ENCODE data around the gene NR5A2.

NR5A2 gene

DNA sequence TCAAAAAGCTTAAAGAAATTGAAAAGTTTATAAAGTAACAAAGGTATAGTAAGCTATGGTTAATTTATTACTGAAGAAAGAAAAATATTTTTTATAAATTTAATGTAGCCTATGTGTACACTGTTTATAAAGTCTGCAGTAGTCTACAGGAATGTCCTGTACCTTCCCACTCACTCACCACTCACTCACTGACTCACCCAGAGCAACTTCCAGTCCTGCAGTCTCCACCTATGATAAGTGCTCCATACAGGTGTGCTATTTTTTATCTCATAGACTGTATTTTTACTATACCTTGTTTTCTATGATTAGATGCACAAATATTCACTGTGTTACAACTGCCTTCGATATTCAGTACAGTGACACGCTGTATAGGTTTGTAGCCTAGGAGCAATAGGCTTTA lies 106.6 kb downstream of the NR5A2 start:
- CTCF ChIA-PET: no interaction called here
- TF ChIP-seq ZNF114 (tag by site-specific recombination; IDR thresholded peaks at IDR 0.05) (no peak), IKZF3 (tag by site-specific recombination; IDR thresholded peaks at IDR 0.05) (no peak), HOXD13 (CRISPR knock-in tag; IDR thresholded peaks at IDR 0.05; ENCODE audit: borderline replicate concordance) (no peak), ZNF510 (tag by site-specific recombination; IDR thresholded peaks at IDR 0.05; ENCODE audit: insufficient replicate concordance) (no peak), ZNF768 (tag by site-specific recombination; IDR thresholded peaks at IDR 0.05) (no peak), ZNF433 (tag by site-specific recombination; IDR thresholded peaks at IDR 0.05; ENCODE audit: low read depth) (no peak), ZNF157 (tag by site-specific recombination; IDR thresholded peaks at IDR 0.05) (no peak), ZNF777 (tag by site-specific recombination; IDR thresholded peaks at IDR 0.05; ENCODE audit: borderline replicate concordance) (no peak), ZBTB20 (tag by site-specific recombination; IDR thresholded peaks at IDR 0.05) (no peak), ZNF76 (tag by site-specific recombination; IDR thresholded peaks at IDR 0.05; ENCODE audit: borderline replicate concordance, low read depth) (no peak), FEZF1 (tag by site-specific recombination; IDR thresholded peaks at IDR 0.05) (no peak), ZNF610 (tag by site-specific recombination; IDR thresholded peaks at IDR 0.05; ENCODE audit: borderline replicate concordance) (no peak), ZBTB48 (tag by site-specific recombination; IDR thresholded peaks at IDR 0.05) (no peak), ZNF560 (tag by site-specific recombination; IDR thresholded peaks at IDR 0.05; ENCODE audit: borderline replicate concordance) (no peak), ZNF19 (tag by site-specific recombination; IDR thresholded peaks at IDR 0.05; ENCODE audit: low read depth) (no peak)
- TF ChIP-seq, protein P1, sequence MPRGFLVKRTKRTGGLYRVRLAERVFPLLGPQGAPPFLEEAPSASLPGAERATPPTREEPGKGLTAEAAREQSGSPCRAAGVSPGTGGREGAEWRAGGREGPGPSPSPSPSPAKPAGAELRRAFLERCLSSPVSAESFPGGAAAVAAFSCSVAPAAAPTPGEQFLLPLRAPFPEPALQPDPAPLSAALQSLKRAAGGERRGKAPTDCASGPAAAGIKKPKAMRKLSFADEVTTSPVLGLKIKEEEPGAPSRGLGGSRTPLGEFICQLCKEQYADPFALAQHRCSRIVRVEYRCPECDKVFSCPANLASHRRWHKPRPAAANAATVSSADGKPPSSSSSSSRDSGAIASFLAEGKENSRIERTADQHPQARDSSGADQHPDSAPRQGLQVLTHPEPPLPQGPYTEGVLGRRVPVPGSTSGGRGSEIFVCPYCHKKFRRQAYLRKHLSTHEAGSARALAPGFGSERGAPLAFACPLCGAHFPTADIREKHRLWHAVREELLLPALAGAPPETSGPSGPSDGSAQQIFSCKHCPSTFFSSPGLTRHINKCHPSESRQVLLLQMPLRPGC (tag by site-specific recombination; IDR thresholded peaks at IDR 0.05): no peak
- TF ChIP-seq, protein P2, sequence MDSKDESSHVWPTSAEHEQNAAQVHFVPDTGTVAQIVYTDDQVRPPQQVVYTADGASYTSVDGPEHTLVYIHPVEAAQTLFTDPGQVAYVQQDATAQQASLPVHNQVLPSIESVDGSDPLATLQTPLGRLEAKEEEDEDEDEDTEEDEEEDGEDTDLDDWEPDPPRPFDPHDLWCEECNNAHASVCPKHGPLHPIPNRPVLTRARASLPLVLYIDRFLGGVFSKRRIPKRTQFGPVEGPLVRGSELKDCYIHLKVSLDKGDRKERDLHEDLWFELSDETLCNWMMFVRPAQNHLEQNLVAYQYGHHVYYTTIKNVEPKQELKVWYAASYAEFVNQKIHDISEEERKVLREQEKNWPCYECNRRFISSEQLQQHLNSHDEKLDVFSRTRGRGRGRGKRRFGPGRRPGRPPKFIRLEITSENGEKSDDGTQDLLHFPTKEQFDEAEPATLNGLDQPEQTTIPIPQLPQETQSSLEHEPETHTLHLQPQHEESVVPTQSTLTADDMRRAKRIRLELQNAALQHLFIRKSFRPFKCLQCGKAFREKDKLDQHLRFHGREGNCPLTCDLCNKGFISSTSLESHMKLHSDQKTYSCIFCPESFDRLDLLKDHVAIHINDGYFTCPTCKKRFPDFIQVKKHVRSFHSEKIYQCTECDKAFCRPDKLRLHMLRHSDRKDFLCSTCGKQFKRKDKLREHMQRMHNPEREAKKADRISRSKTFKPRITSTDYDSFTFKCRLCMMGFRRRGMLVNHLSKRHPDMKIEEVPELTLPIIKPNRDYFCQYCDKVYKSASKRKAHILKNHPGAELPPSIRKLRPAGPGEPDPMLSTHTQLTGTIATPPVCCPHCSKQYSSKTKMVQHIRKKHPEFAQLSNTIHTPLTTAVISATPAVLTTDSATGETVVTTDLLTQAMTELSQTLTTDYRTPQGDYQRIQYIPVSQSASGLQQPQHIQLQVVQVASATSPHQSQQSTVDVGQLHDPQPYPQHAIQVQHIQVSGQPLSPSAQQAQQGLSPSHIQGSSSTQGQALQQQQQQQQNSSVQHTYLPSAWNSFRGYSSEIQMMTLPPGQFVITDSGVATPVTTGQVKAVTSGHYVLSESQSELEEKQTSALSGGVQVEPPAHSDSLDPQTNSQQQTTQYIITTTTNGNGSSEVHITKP (tag by site-specific recombination; IDR thresholded peaks at IDR 0.05): no peak
- TF ChIP-seq, protein P3, sequence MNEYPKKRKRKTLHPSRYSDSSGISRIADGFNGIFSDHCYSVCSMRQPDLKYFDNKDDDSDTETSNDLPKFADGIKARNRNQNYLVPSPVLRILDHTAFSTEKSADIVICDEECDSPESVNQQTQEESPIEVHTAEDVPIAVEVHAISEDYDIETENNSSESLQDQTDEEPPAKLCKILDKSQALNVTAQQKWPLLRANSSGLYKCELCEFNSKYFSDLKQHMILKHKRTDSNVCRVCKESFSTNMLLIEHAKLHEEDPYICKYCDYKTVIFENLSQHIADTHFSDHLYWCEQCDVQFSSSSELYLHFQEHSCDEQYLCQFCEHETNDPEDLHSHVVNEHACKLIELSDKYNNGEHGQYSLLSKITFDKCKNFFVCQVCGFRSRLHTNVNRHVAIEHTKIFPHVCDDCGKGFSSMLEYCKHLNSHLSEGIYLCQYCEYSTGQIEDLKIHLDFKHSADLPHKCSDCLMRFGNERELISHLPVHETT (tag by site-specific recombination; IDR thresholded peaks at IDR 0.05): no peak
- TF ChIP-seq, protein P4, sequence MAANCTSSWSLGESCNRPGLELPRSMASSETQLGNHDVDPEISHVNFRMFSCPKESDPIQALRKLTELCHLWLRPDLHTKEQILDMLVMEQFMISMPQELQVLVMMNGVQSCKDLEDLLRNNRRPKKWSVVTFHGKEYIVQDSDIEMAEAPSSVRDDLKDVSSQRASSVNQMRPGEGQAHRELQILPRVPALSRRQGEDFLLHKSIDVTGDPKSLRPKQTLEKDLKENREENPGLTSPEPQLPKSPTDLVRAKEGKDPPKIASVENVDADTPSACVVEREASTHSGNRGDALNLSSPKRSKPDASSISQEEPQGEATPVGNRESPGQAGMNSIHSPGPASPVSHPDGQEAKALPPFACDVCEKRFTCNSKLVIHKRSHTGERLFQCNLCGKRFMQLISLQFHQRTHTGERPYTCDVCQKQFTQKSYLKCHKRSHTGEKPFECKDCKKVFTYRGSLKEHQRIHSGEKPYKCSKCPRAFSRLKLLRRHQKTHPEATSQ (tag by site-specific recombination; IDR thresholded peaks at IDR 0.05): no peak
- H3K27ac ChIP-seq (ENCODE audit: extremely low read depth, low read depth, low read length): no peak overlapping the region
- no peaks in the 10 kb centered on the region; the same call in 1 of the 2 replicates for H3K4me1 ChIP-seq (ENCODE audit: control insufficient read depth, insufficient read depth, low read length)
- POLR2A ChIA-PET: interaction anchor here (0.6 kb wide), 1 partner anchor 193 kb away, joined by 3 read pairs; no protein-coding TSS in a partner anchor
- H3K36me3 ChIP-seq (ENCODE audit: control insufficient read depth in 2 of 2, insufficient read depth in 1 of 2, low read length in 2 of 2): no peaks in the 10 kb centered on the region
- H3K9me3 ChIP-seq (ENCODE audit: control insufficient read depth, insufficient read depth, low read depth, low read length): no peaks in the 10 kb centered on the region
- no peak overlapping the region for H3K4me3 ChIP-seq (ENCODE audit: low read depth, low read length)

Data from HEK293 (cell line).